Measurements from ENCODE around the gene ZFAND3. TPM values are rescaled to one million over a fixed set of nuclear protein-coding genes. Genes with fewer than 3 reads are reported as not detected.

The ZFAND3 gene
- total and polyA plus RNA-seq, 2 donors (not counting 3 experiments of a cell fraction or from before 2014, with no cell fraction given), result 15.4 to 54.2 TPM

DNA sequence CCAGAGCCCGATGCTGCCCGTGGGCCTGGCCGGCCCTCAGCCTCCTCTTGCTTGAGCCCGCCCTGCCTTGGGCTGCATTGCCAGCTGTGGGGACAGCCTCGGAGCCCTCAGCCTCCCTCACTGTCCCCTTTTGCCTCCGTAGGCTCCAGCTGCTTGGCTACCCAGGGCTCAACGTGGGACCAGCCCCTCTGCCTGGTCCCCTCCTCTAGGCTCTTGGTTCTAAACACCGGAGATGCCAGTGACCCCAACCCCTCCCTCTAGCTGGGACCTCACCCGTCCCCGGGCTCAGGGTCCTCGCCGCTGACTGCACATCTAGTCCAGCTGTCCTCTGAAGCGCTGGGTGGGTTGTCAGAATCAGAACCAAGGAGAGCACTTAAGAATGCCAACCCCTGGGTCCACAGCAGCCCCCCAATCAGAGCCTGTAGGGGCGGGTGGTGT, 345.2 kb downstream of the ZFAND3 start:
- H3K36me3 ChIP-seq (ENCODE audit: control insufficient read depth in 2 of 2, extremely low read depth in 1 of 2, insufficient read depth in 2 of 2, low read length in 2 of 2), result no peaks in the 10 kb centered on the region
- TF ChIP-seq EZH2 (IDR thresholded peaks at IDR 0.05; ENCODE audit: borderline replicate concordance, low read depth, low read length, severe bottlenecking) (no peak), JUN (IDR thresholded peaks at IDR 0.05; ENCODE audit: borderline replicate concordance, insufficient read depth, insufficient read length, low read depth) (no peak), POLR2A (IDR thresholded peaks at IDR 0.05; ENCODE audit: low read depth, low read length) (no peak), POLR2AphosphoS5 (IDR thresholded peaks at IDR 0.05; ENCODE audit: insufficient read depth, low read depth, low read length) (no peak), MYC (IDR thresholded peaks at IDR 0.05; ENCODE audit: low read depth, low read length) (no peak), FOS (IDR thresholded peaks at IDR 0.05; ENCODE audit: borderline replicate concordance, insufficient read depth, low read length) (no peak), GATA2 (IDR thresholded peaks at IDR 0.05; ENCODE audit: insufficient read depth, insufficient read length, low read depth, low read length) (no peak)
- CTCF ChIA-PET, result interaction anchor here (1.0 to 1.5 kb wide), 2 partner anchors 131 to 329 kb away, joined by 3 to 4 read pairs; no protein-coding TSS in a partner anchor
- H3K27ac ChIP-seq (ENCODE audit: insufficient read depth, low read depth, low read length), result no peak overlapping the region
- H3K27me3 ChIP-seq (ENCODE audit: control insufficient read depth in 2 of 2, insufficient read depth in 2 of 2, low read length in 2 of 2), result no peaks in the 10 kb centered on the region
- no peaks in the 10 kb centered on the region for H4K20me1 ChIP-seq (replicated peaks; ENCODE audit: control insufficient read depth, extremely low read depth, insufficient read depth, low read length)
- no peak overlapping the region for H3K9ac ChIP-seq (replicated peaks; ENCODE audit: extremely low read depth, insufficient read depth, low read length)
- no peaks in the 10 kb centered on the region for H3K4me1 ChIP-seq (ENCODE audit: control insufficient read depth, extremely low read depth, insufficient read depth, low read length)
- FAIRE-seq (no peak), DNase-seq (ENCODE audit: low read depth, low spot score) (no peak)
- H3K79me2 ChIP-seq (ENCODE audit: control insufficient read depth, insufficient read depth, low read length), result no peaks in the 10 kb centered on the region
- intact Hi-C loops (cut with micrococcal nuclease), result no loop called here
- dilution Hi-C loops (cut with MboI; ENCODE audit: extremely low pct_ligation_motif_present, low sequenced_read_pairs), result no loop called here
- no peaks in the 10 kb centered on the region for H3K9me1 ChIP-seq (replicated peaks; ENCODE audit: control insufficient read depth, extremely low read depth, insufficient read depth, low read length)
- BruUV-seq (replicated peaks), result no TSS peak
- no peaks in the 10 kb centered on the region for H3K9me3 ChIP-seq (replicated peaks; ENCODE audit: control insufficient read depth, insufficient read depth, low read length)
- POLR2A ChIA-PET, result no interaction called here
- no peak overlapping the region for H3K4me2 ChIP-seq (ENCODE audit: insufficient read depth, low read length)
- no peak overlapping the region for H3K4me3 ChIP-seq (replicated peaks in 1 of 3; ENCODE audit: insufficient read depth in 1 of 3, low read depth in 1 of 3, low read length in 3 of 3)
- H2AFZ ChIP-seq (ENCODE audit: low read depth, low read length), result no peak overlapping the region

DNA sequence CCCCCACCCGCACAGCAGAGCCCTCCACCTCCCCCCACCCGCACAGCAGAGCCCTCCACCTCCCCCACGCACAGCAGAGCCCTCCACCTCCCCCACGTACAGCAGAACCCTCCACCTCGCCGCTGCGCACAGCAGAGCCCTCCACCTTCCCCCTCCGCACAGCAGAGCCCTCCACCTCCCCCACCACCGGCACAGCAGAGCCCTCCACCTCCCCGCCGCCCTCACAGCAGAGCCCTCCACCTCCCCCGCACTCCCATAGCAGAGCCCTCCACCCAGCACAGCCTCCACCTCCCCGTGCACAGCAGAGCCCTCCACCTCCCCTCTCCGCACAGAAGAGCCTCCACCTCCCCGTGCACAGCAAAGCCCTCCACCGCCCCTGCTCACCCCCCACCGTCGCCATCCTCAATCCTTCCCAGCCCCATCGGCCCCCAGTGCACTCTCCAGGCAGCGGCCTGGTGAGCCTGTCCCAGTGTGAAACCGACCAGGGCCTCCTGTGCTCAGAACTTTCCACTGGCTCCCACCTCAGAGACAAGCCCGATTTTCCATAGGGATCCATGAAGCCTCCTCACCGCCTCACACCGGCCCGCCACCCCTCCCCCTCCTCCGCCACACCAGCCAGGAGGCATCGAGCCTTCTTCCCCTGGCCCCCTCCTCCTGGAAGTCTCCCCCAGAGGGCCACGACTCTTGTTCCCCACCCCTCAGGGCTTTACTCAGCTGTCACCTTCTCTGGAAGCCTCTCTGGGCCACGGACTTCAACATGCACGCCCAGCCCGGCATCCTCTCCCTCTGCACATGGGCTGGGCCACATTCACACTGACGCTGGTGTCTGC, 347.1 kb downstream of the ZFAND3 start:
- no peak for DNase-seq (ENCODE audit: low read depth, low spot score)
- Histone ChIP-seq H3K9me1 (replicated peaks; ENCODE audit: control insufficient read depth, extremely low read depth, insufficient read depth, low read length) (no peaks in the 10 kb centered on the region), H3K4me3 (replicated peaks in 1 of 3; ENCODE audit: insufficient read depth in 1 of 3, low read depth in 1 of 3, low read length in 3 of 3) (no peak overlapping the region), H3K79me2 (ENCODE audit: control insufficient read depth, insufficient read depth, low read length) (no peaks in the 10 kb centered on the region), H3K4me1 (ENCODE audit: control insufficient read depth, extremely low read depth, insufficient read depth, low read length) (no peaks in the 10 kb centered on the region), H4K20me1 (replicated peaks; ENCODE audit: control insufficient read depth, extremely low read depth, insufficient read depth, low read length) (no peaks in the 10 kb centered on the region), H3K9me3 (replicated peaks; ENCODE audit: control insufficient read depth, insufficient read depth, low read length) (no peaks in the 10 kb centered on the region), H3K27me3 (ENCODE audit: control insufficient read depth in 2 of 2, insufficient read depth in 2 of 2, low read length in 2 of 2) (no peaks in the 10 kb centered on the region), H3K27ac (ENCODE audit: insufficient read depth, low read depth, low read length) (no peak overlapping the region), H3K9ac (replicated peaks; ENCODE audit: extremely low read depth, insufficient read depth, low read length) (no peak overlapping the region), H3K4me2 (ENCODE audit: insufficient read depth, low read length) (no peak overlapping the region), H2AFZ (ENCODE audit: low read depth, low read length) (no peak overlapping the region), H3K36me3 (ENCODE audit: control insufficient read depth in 2 of 2, extremely low read depth in 1 of 2, insufficient read depth in 2 of 2, low read length in 2 of 2) (no peaks in the 10 kb centered on the region)
- no peak for FAIRE-seq
- BruUV-seq (replicated peaks), result no TSS peak
- intact Hi-C loops (cut with micrococcal nuclease) (no loop called here), dilution Hi-C loops (cut with MboI; ENCODE audit: extremely low pct_ligation_motif_present, low sequenced_read_pairs) (no loop called here)
- ChIA-PET POLR2A (no interaction called here), CTCF (no interaction called here)
- TF ChIP-seq CTCF (IDR thresholded peaks at IDR 0.05; ENCODE audit: extremely low read depth in 1 of 2, insufficient read depth in 1 of 2, low read depth in 1 of 2, low read length in 2 of 2), result no peak
